Measurements from ENCODE around the gene SEC24D.

Gene SEC24D

DNA sequence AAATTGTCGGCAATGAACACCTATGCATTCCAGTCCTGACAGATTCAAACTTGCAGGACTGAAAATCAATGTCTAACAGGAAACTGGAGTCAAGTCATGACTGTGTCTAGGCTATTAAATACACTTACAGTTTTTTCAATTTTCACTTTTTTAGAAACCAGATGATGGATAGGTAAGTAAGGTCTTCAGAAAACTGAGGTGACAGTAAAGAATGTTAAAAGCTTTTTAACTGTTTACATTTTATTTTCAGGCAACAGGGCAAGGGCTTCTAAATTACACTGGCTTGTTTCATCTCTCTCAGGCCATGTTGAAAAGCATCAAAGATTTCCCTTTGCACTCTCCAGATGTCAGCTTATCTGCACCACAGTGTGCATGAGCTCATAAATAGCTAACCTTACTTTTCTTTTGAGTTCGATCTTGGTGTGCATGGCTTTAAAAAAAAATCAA is 65.2 kb downstream of the SEC24D start:
- H3K4me1 ChIP-seq (ENCODE audit: control insufficient read depth, insufficient read depth, low read length), result no peaks in the 10 kb centered on the region
- TF ChIP-seq ZFP37 (tag by site-specific recombination; IDR thresholded peaks at IDR 0.05) (no peak), ZNF488 (tag by site-specific recombination; IDR thresholded peaks at IDR 0.05) (no peak), ZNF629 (tag by site-specific recombination; IDR thresholded peaks at IDR 0.05) (no peak), SETDB1 (IDR thresholded peaks at IDR 0.05; ENCODE audit: insufficient read length, low read length) (no peak), ZSCAN16 (tag by site-specific recombination; IDR thresholded peaks at IDR 0.05) (no peak), ZNF2 (tag by site-specific recombination; IDR thresholded peaks at IDR 0.05) (no peak), ZNF473 (tag by site-specific recombination; IDR thresholded peaks at IDR 0.05) (no peak), ZNF362 (tag by site-specific recombination; IDR thresholded peaks at IDR 0.05) (no peak), ZNF341 (tag by site-specific recombination; IDR thresholded peaks at IDR 0.05; ENCODE audit: low read depth) (no peak), ZNF768 (tag by site-specific recombination; IDR thresholded peaks at IDR 0.05) (no peak), ZSCAN30 (tag by site-specific recombination; IDR thresholded peaks at IDR 0.05) (no peak), ZNF747 (tag by site-specific recombination; IDR thresholded peaks at IDR 0.05) (no peak)
- TF ChIP-seq, protein P1, sequence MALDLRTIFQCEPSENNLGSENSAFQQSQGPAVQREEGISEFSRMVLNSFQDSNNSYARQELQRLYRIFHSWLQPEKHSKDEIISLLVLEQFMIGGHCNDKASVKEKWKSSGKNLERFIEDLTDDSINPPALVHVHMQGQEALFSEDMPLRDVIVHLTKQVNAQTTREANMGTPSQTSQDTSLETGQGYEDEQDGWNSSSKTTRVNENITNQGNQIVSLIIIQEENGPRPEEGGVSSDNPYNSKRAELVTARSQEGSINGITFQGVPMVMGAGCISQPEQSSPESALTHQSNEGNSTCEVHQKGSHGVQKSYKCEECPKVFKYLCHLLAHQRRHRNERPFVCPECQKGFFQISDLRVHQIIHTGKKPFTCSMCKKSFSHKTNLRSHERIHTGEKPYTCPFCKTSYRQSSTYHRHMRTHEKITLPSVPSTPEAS (tag by site-specific recombination; IDR thresholded peaks at IDR 0.05), result no peak
- ChIA-PET CTCF (interaction anchor here (0.6 to 6.4 kb wide), 6 partner anchors 94 to 1270 kb away, joined by 3 to 50 read pairs (median 7); partner anchors contain the start of gene SYNPO2), POLR2A (no interaction called here)
- no peak overlapping the region for H3K27ac ChIP-seq (ENCODE audit: extremely low read depth, low read depth, low read length)
- H3K4me3 ChIP-seq (ENCODE audit: low read depth, low read length), result no peak overlapping the region
- H3K36me3 ChIP-seq (ENCODE audit: control insufficient read depth in 2 of 2, insufficient read depth in 1 of 2, low read length in 2 of 2), result peaks cover 0 to 21% of the 10 kb centered on the region in 2 experiments; a peak in 1 of 3 replicates
- H3K9me3 ChIP-seq (ENCODE audit: control insufficient read depth, insufficient read depth, low read depth, low read length), result no peaks in the 10 kb centered on the region

- CTCF ChIA-PET, result interaction anchor here (1.8 to 6.4 kb wide), 2 partner anchors 14 to 121 kb away, joined by 6 to 50 read pairs; partner anchors contain the start of gene SYNPO2
- TF ChIP-seq, protein P2, sequence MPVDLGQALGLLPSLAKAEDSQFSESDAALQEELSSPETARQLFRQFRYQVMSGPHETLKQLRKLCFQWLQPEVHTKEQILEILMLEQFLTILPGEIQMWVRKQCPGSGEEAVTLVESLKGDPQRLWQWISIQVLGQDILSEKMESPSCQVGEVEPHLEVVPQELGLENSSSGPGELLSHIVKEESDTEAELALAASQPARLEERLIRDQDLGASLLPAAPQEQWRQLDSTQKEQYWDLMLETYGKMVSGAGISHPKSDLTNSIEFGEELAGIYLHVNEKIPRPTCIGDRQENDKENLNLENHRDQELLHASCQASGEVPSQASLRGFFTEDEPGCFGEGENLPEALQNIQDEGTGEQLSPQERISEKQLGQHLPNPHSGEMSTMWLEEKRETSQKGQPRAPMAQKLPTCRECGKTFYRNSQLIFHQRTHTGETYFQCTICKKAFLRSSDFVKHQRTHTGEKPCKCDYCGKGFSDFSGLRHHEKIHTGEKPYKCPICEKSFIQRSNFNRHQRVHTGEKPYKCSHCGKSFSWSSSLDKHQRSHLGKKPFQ (tag by site-specific recombination; IDR thresholded peaks at IDR 0.05), result no peak
- TF ChIP-seq, protein P3, sequence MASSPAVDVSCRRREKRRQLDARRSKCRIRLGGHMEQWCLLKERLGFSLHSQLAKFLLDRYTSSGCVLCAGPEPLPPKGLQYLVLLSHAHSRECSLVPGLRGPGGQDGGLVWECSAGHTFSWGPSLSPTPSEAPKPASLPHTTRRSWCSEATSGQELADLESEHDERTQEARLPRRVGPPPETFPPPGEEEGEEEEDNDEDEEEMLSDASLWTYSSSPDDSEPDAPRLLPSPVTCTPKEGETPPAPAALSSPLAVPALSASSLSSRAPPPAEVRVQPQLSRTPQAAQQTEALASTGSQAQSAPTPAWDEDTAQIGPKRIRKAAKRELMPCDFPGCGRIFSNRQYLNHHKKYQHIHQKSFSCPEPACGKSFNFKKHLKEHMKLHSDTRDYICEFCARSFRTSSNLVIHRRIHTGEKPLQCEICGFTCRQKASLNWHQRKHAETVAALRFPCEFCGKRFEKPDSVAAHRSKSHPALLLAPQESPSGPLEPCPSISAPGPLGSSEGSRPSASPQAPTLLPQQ (tag by site-specific recombination; IDR thresholded peaks at IDR 0.05), result no peak
- no peak for TF ChIP-seq ZNF624 (tag by site-specific recombination; IDR thresholded peaks at IDR 0.05)
- TF ChIP-seq ZNF521 (tag by site-specific recombination; IDR thresholded peaks at IDR 0.05), result no peak
- no peak for TF ChIP-seq ZNF426 (tag by site-specific recombination; IDR thresholded peaks at IDR 0.05)
- POLR2A ChIA-PET, result no interaction called here
Measured at GRCh38 chr4:118769161-118769560, 66.8 kb downstream of the SEC24D start.

More at GRCh38 chr4:118769161-118769560, 66.8 kb downstream of the SEC24D start:
- Histone ChIP-seq H3K9me3 (ENCODE audit: control insufficient read depth, insufficient read depth, low read depth, low read length) (no peaks in the 10 kb centered on the region), H3K36me3 (ENCODE audit: control insufficient read depth in 2 of 2, insufficient read depth in 1 of 2, low read length in 2 of 2) (peaks cover 0 to 32% of the 10 kb centered on the region in 2 experiments; a peak in 1 of 3 replicates), H3K4me1 (ENCODE audit: control insufficient read depth, insufficient read depth, low read length) (no peaks in the 10 kb centered on the region), H3K27ac (ENCODE audit: extremely low read depth, low read depth, low read length) (no peak overlapping the region), H3K4me3 (ENCODE audit: low read depth, low read length) (no peak overlapping the region)

Data from HEK293 (cell line).